Gastroesophageal sphincter (tissue), 3 donors: ENCODE data around the gene TBC1D20.

Source experiments
- CTCF ChIP-seq, 4 experiments: fragments of 200-600 bp in 2 of 4; fragments of 450-650 bp in 2 of 4; sonication (generic) in 1 of 4; IDR thresholded peaks; one replicate each; pipeline ENCODE4 v1.5.1; 2017 to 2019; ENCODE audit warnings: antibody characterized with exemption in 4 of 4, mild to moderate bottlenecking in 2 of 4, moderate library complexity in 2 of 4
- EP300 ChIP-seq: sonication (generic); formaldehyde crosslinking; IDR thresholded peaks from one replicate; pipeline ENCODE4 v1.6.1; 2017; ENCODE audit warnings: antibody characterized with exemption, mild to moderate bottlenecking
- POLR2A ChIP-seq, 2 donors: fragments of 450-650 bp; IDR thresholded peaks; one replicate each; pipeline ENCODE4 v1.6.1; 2017; ENCODE audit warnings: antibody characterized with exemption in 2 of 2, mild to moderate bottlenecking in 2 of 2, moderate library complexity in 1 of 2
- POLR2AphosphoS5 ChIP-seq: sonication (generic); formaldehyde crosslinking; IDR thresholded peaks from one replicate; pipeline ENCODE4 v1.6.1; 2017; ENCODE audit warnings: antibody characterized with exemption

GRCh38 chr20:479487-479886, 17.2 kb upstream of the TBC1D20 start:
- TF ChIP-seq CTCF (IDR thresholded peaks at IDR 0.05) (no peak), POLR2AphosphoS5 (no peak), EP300 (no peak), POLR2A (IDR thresholded peaks at IDR 0.05) (no peak)
